HG03575 (cell line): Measurements from ENCODE around the gene SSX4B.
"Not testable (repeated sequence)": the region's sequence is repeated elsewhere in the genome, so short reads cannot be mapped to it uniquely, and the experiment has no call there.

ENCODE experiments used
- ATAC-seq: cut with Tn5 transposase; IDR thresholded peaks from one replicate; pipeline ENCODE4 v1.9.1; 2021; ENCODE audit not compliant: unreplicated experiment, insufficient number of reproducible peaks, low FRiP score; ENCODE audit errors: extremely low read depth

SSX4B gene

DNA sequence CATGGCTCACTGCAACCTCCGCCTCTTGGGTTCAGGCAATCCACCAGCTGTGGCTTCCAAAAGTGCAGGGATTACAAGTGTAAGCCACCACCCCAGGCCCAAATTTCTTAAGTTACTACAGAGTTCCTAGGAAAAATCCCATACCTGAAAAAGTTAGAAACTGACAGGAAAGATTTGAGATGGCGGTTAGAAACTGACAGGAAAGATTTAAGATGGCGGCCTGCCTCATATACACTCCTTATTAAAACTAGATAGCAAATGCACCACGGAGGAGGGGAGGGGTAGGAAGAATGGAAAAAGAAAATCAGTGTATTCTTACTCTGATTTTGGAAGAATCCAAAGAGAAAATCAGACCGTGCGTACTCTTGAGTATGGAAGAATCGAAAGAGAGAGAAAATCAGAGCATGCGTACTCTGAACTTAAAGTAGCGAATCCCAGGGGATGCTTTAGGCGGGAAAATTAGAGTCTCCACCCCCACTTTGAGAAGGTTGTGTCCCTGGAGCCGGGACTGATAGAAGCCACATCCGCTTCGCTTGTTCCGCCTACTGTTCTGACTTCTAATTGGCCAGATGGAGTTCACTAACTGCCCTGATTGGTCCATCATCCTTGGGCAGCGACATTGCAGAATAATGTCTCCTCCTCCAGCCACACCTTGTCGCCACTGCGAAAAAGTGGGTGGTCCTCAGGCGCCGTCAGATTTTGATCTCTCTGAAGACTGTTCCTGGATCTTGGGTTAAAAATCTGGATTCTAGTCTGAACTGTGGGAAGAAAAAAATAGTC, 55.3 kb downstream of the SSX4B start, which contains the start of gene SSX3:
Gene SSX3, minus strand, starts transcription at position 389 of the 780 bp plus-strand sequence. CDS start 1,454 bp downstream, outside the sequence.
- not testable (repeated sequence) for ATAC-seq
